ENCODE data around the gene GRIFIN.

Gene GRIFIN

DNA sequence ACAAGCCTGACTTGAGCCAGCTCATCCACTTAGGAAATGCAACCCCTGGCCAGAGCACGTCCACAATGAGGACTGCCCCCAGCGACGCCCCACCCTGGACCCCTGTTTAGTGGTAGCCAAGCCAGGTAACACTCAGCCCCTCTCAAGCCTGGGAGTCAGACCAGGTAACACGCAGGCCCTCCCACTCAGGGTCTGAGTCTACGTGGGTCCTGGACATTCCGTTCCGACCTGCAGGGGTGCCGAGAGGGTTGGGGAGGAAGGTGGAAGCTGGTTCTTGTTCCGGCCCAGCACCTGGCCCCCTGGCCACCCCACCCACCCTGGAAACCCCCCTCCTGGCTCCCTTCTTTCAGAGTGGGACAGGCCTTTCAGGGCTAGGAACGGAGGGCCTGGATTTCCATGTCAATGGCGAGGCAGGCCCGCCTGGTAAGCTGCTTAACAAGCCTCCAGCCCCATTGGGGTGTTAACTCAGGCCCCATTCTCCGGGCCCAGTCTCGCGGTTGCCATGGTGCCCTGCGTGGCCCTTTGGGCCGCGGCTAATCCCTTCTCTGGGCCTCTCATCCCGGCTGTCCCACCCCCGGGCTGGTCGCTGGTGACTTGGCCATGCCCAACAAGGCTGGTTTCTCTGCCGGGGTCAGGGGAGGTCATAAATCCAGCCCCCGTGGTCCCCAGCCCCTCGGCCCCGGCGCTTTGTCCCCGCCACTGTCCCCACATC lies 23.7 kb upstream of the GRIFIN start:
- H3K36me3 ChIP-seq (ENCODE audit: insufficient read depth, low read length), result no peaks in the 10 kb centered on the region
- no peaks in the 10 kb centered on the region for H3K9me2 ChIP-seq (ENCODE audit: low read depth, low read length)
- H3K27me3 ChIP-seq (ENCODE audit: insufficient read depth, low read length), result peaks cover 13% of the 10 kb centered on the region
- TF ChIP-seq EZH2 (IDR thresholded peaks at IDR 0.05; ENCODE audit: borderline replicate concordance, low read length), result no peak
- TF ChIP-seq, protein P1, sequence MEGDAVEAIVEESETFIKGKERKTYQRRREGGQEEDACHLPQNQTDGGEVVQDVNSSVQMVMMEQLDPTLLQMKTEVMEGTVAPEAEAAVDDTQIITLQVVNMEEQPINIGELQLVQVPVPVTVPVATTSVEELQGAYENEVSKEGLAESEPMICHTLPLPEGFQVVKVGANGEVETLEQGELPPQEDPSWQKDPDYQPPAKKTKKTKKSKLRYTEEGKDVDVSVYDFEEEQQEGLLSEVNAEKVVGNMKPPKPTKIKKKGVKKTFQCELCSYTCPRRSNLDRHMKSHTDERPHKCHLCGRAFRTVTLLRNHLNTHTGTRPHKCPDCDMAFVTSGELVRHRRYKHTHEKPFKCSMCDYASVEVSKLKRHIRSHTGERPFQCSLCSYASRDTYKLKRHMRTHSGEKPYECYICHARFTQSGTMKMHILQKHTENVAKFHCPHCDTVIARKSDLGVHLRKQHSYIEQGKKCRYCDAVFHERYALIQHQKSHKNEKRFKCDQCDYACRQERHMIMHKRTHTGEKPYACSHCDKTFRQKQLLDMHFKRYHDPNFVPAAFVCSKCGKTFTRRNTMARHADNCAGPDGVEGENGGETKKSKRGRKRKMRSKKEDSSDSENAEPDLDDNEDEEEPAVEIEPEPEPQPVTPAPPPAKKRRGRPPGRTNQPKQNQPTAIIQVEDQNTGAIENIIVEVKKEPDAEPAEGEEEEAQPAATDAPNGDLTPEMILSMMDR (IDR thresholded peaks at IDR 0.05; ENCODE audit: low read length), result no peak
- no peaks in the 10 kb centered on the region for H3F3A ChIP-seq (ENCODE audit: insufficient read depth, low read length)
- no peak overlapping the region for H2AFZ ChIP-seq (ENCODE audit: low read length)
- no peaks in the 10 kb centered on the region for H4K20me1 ChIP-seq (ENCODE audit: insufficient read depth, low read length)
- H3K4me2 ChIP-seq (ENCODE audit: low read length), result no peak overlapping the region
- H3K27ac ChIP-seq (ENCODE audit: low read depth, low read length, poor library complexity, severe bottlenecking), result no peak overlapping the region
- H3K9me3 ChIP-seq (ENCODE audit: low read length), result no peaks in the 10 kb centered on the region
- H3K9ac ChIP-seq (ENCODE audit: low read length), result no peak overlapping the region
- no peak overlapping the region for H3K4me3 ChIP-seq (ENCODE audit: low read depth, low read length, poor library complexity, severe bottlenecking)
- H3K4me1 ChIP-seq (ENCODE audit: insufficient read depth, low read length, severe bottlenecking), result no peaks in the 10 kb centered on the region
- no peaks in the 10 kb centered on the region for H3K79me2 ChIP-seq (ENCODE audit: insufficient read depth, low read length)

DNA sequence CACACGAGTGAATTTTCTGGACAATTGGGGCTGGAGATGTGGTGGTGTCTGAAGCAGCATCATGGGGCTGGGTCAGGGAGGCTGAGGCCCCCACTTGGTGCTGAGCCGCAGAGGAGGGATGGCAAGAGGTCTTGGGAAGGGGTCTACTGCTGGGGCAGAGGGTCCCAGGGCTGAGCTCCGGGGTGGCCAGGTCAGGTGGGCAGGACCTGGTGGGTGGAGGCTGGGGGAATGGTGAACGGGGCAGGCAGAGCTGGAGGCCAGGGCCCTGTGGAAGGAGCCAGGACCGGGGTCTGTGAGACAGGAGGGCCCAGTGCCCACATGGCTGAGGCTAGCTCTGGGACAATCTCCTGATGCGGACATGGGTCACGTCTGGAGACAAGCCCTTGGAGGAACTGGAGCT lies 23.0 kb upstream of the GRIFIN start:
- Histone ChIP-seq H3K27ac (ENCODE audit: low read depth, low read length, poor library complexity, severe bottlenecking) (no peak overlapping the region), H3F3A (ENCODE audit: insufficient read depth, low read length) (no peaks in the 10 kb centered on the region), H3K4me3 (ENCODE audit: low read depth, low read length, poor library complexity, severe bottlenecking) (no peak overlapping the region), H3K4me1 (ENCODE audit: insufficient read depth, low read length, severe bottlenecking) (no peaks in the 10 kb centered on the region), H3K27me3 (ENCODE audit: insufficient read depth, low read length) (peaks cover 8% of the 10 kb centered on the region), H3K9me3 (ENCODE audit: low read length) (no peaks in the 10 kb centered on the region), H3K9ac (ENCODE audit: low read length) (no peak overlapping the region), H2AFZ (ENCODE audit: low read length) (no peak overlapping the region), H3K4me2 (ENCODE audit: low read length) (no peak overlapping the region), H4K20me1 (ENCODE audit: insufficient read depth, low read length) (no peaks in the 10 kb centered on the region), H3K9me2 (ENCODE audit: low read depth, low read length) (no peaks in the 10 kb centered on the region), H3K36me3 (ENCODE audit: insufficient read depth, low read length) (no peaks in the 10 kb centered on the region), H3K79me2 (ENCODE audit: insufficient read depth, low read length) (no peaks in the 10 kb centered on the region)
- TF ChIP-seq EZH2 (IDR thresholded peaks at IDR 0.05; ENCODE audit: borderline replicate concordance, low read length), result no peak
- TF ChIP-seq, protein P1 (IDR thresholded peaks at IDR 0.05; ENCODE audit: low read length), result no peak

DNA sequence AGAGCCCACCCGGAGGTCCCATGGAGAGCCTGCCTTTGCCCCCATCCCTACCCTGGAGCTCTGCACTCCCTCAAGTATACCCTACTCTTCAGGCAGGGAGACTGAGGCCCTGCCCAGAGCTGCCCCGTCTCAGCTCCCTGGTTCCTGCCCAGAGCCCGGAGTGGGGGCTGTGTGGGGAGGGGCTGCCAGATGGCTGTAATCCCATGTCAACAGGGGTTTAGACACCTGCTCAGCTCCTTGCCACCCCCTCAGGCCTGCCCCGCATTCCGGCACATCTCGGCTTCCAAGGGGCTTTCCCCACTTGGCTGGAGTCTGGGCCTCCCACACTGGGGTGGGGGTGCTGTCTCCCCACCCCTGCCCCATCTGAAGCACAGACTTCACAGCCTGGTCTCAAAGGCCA lies 22.5 kb upstream of the GRIFIN start:
- Histone ChIP-seq H3K9ac (ENCODE audit: low read length) (no peak overlapping the region), H3K4me2 (ENCODE audit: low read length) (no peak overlapping the region), H3K4me3 (ENCODE audit: low read depth, low read length, poor library complexity, severe bottlenecking) (no peak overlapping the region), H3K27ac (ENCODE audit: low read depth, low read length, poor library complexity, severe bottlenecking) (no peak overlapping the region), H3K27me3 (ENCODE audit: insufficient read depth, low read length) (peaks cover 6% of the 10 kb centered on the region; the same call in 1 of the 2 replicates), H2AFZ (ENCODE audit: low read length) (no peak overlapping the region), H3F3A (ENCODE audit: insufficient read depth, low read length) (no peaks in the 10 kb centered on the region), H3K9me2 (ENCODE audit: low read depth, low read length) (no peaks in the 10 kb centered on the region), H3K4me1 (ENCODE audit: insufficient read depth, low read length, severe bottlenecking) (no peaks in the 10 kb centered on the region), H4K20me1 (ENCODE audit: insufficient read depth, low read length) (no peaks in the 10 kb centered on the region), H3K9me3 (ENCODE audit: low read length) (no peaks in the 10 kb centered on the region), H3K79me2 (ENCODE audit: insufficient read depth, low read length) (no peaks in the 10 kb centered on the region), H3K36me3 (ENCODE audit: insufficient read depth, low read length) (no peaks in the 10 kb centered on the region)
- TF ChIP-seq, protein P1 (IDR thresholded peaks at IDR 0.05; ENCODE audit: low read length), result no peak
- TF ChIP-seq EZH2 (IDR thresholded peaks at IDR 0.05; ENCODE audit: borderline replicate concordance, low read length), result no peak
